22Rv1 (cell line): Measurements from ENCODE around the gene PDK2.

Source experiments
- H3K27ac ChIP-seq: fragments of 450-650 bp; 2 replicates; pipeline ENCODE4 v1.5.1; 2017
- ZFX ChIP-seq: fragments of 450-650 bp; IDR thresholded peaks from 2 replicates; pipeline ENCODE4 v1.6.1; 2017; ENCODE audit warnings: antibody characterized with exemption, borderline replicate concordance
- TF ChIP-seq, protein P1 (sequence below): fragments of 450-650 bp; IDR thresholded peaks from 2 replicates; pipeline ENCODE4 v1.5.1; 2017; ENCODE audit warnings: mild to moderate bottlenecking

Gene PDK2

GRCh38 chr17:50065056-50065455, 30.1 kb upstream of the PDK2 start:
- TF ChIP-seq, protein P1, sequence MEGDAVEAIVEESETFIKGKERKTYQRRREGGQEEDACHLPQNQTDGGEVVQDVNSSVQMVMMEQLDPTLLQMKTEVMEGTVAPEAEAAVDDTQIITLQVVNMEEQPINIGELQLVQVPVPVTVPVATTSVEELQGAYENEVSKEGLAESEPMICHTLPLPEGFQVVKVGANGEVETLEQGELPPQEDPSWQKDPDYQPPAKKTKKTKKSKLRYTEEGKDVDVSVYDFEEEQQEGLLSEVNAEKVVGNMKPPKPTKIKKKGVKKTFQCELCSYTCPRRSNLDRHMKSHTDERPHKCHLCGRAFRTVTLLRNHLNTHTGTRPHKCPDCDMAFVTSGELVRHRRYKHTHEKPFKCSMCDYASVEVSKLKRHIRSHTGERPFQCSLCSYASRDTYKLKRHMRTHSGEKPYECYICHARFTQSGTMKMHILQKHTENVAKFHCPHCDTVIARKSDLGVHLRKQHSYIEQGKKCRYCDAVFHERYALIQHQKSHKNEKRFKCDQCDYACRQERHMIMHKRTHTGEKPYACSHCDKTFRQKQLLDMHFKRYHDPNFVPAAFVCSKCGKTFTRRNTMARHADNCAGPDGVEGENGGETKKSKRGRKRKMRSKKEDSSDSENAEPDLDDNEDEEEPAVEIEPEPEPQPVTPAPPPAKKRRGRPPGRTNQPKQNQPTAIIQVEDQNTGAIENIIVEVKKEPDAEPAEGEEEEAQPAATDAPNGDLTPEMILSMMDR: no peak
- TF ChIP-seq ZFX: no peak
- no peak overlapping the region for H3K27ac ChIP-seq

- H3K27ac ChIP-seq: no peak overlapping the region
- TF ChIP-seq ZFX: no peak
- TF ChIP-seq, protein P1: no peak
Observed at GRCh38 chr17:50066995-50067394, 28.2 kb upstream of the PDK2 start.

DNA sequence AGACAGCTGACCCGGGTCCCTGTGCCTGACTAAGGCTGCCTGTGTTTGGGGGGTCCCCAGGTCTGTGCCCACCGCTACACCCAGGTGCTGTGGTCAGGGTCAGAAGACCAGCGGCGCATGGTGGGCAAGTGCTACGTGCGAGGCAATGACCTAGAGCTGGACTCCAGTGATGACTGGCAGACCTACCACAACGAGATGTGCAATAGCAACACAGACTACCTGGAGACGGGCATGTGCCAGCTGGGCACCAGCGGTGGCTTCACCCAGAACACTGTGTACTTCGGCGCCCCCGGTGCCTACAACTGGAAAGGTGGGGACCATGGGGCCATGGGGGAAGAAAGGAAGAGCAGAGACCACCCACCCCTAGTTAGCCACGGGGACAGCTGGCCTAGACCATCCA, 27.2 kb upstream of the PDK2 start:
- no peak overlapping the region for H3K27ac ChIP-seq

GRCh38 chr17:50070908-50071680, 24.1 kb upstream of the PDK2 start:
- no peak overlapping the region for H3K27ac ChIP-seq
- TF ChIP-seq, protein P1: no peak
- no peak for TF ChIP-seq ZFX

More for the DNA sequence above, 27.2 kb upstream of the PDK2 start:
- TF ChIP-seq, protein P1: no peak

GRCh38 chr17:50071692-50072091, 23.5 kb upstream of the PDK2 start:
- no peak for TF ChIP-seq ZFX
- TF ChIP-seq, protein P1: no peak
- no peak overlapping the region for H3K27ac ChIP-seq

DNA sequence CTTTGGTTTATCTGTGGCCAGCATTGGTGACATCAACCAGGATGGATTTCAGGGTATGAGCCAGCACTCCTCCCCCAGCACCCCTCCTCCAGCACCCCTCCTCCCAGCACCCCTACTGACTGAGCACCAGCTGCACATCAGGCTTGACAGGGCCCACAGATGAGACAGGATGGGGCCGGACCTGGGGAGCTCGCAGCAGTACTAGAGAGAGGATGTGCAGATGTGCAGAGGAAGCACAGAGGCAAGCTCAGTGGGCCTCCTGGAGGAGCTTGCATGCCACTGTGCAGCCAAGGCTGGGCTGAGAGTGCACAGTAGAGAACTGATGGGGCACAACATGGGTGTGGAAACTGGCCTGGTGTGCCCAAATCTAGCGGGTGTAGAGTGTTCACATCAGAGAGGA, 23.0 kb upstream of the PDK2 start:
- no peak overlapping the region for H3K27ac ChIP-seq
- TF ChIP-seq ZFX: no peak
- TF ChIP-seq, protein P1: no peak

GRCh38 chr17:50072925-50073324, 22.2 kb upstream of the PDK2 start:
- H3K27ac ChIP-seq: no peak overlapping the region
- no peak for TF ChIP-seq ZFX
- TF ChIP-seq, protein P1: no peak
